HEK293T (cell line): Measurements from ENCODE around the gene OTUB2.
A peak's percentile ranks its signal among the peaks of the same experiment; 100 is the strongest.

Source experiments
- CTCF ChIA-PET: fragments of 350-600 bp; formaldehyde crosslinking; extraction: SDS; loops from one replicate; lab custom pipeline; 2021; ENCODE audit warnings: antibody characterized with exemption, inconsistent platforms; lab: Yijun Ruan, JAX
- POLR2A ChIA-PET: fragments of 350-600 bp; formaldehyde crosslinking; extraction: SDS; loops from one replicate; lab custom pipeline; 2020; ENCODE audit warnings: antibody characterized with exemption, inconsistent platforms; lab: Yijun Ruan, JAX
- DNase-seq: peaks from one replicate; pipeline ENCODE4 v3.0.0; 2012; ENCODE audit warnings: mixed read lengths; ENCODE audit errors: extremely low spot score
- ARNT ChIP-seq: fragments of 450-650 bp; IDR thresholded peaks from 2 replicates; pipeline ENCODE4 v1.6.1; 2017; ENCODE audit warnings: mild to moderate bottlenecking
- BHLHE40 ChIP-seq: fragments of 450-650 bp; IDR thresholded peaks from 2 replicates; pipeline ENCODE4 v1.6.1; 2016; ENCODE audit warnings: mild to moderate bottlenecking, moderate library complexity, borderline replicate concordance
- CTBP1 ChIP-seq: fragments of 450-650 bp; IDR thresholded peaks from 2 replicates; pipeline ENCODE4 v1.6.1; 2016; ENCODE audit warnings: borderline replicate concordance
- ELF4 ChIP-seq: fragments of 450-650 bp; IDR thresholded peaks from 2 replicates; pipeline ENCODE4 v1.6.1; 2017; ENCODE audit warnings: antibody characterized with exemption
- FOXA1 ChIP-seq: fragments of 450-650 bp; IDR thresholded peaks from 2 replicates; pipeline ENCODE4 v1.6.1; 2016; ENCODE audit warnings: mild to moderate bottlenecking
- FOXK2 ChIP-seq: fragments of 450-650 bp; IDR thresholded peaks from 2 replicates; pipeline ENCODE4 v1.6.1; 2016; ENCODE audit warnings: mild to moderate bottlenecking
- FOXM1 ChIP-seq: fragments of 450-650 bp; IDR thresholded peaks from 2 replicates; pipeline ENCODE4 v1.6.1; 2017; ENCODE audit warnings: mild to moderate bottlenecking, borderline replicate concordance
- HDGF ChIP-seq: fragments of 450-650 bp; IDR thresholded peaks from 2 replicates; pipeline ENCODE4 v1.6.1; 2017; ENCODE audit warnings: antibody characterized with exemption, borderline replicate concordance
- L3MBTL2 ChIP-seq: fragments of 450-650 bp; conservative IDR thresholded peaks from 2 replicates; pipeline ENCODE4 v1.6.1; 2016; ENCODE audit warnings: mild to moderate bottlenecking
- LEF1 ChIP-seq: fragments of 450-650 bp; IDR thresholded peaks from 2 replicates; pipeline ENCODE4 v1.6.1; 2017; ENCODE audit warnings: mild to moderate bottlenecking, borderline replicate concordance
- NFRKB ChIP-seq: fragments of 450-650 bp; IDR thresholded peaks from 2 replicates; pipeline ENCODE4 v1.6.1; 2016; ENCODE audit warnings: mild to moderate bottlenecking, moderate library complexity
- SP1 ChIP-seq: fragments of 450-650 bp; IDR thresholded peaks from 2 replicates; pipeline ENCODE4 v1.6.1; 2017
- SUZ12 ChIP-seq: fragments of 450-650 bp; IDR thresholded peaks from 2 replicates; pipeline ENCODE4 v1.6.1; 2016; ENCODE audit warnings: mild to moderate bottlenecking
- TARDBP ChIP-seq: fragments of 450-650 bp; IDR thresholded peaks from 2 replicates; pipeline ENCODE4 v1.6.1; 2016
- ZNF384 ChIP-seq: fragments of 450-650 bp; IDR thresholded peaks from 2 replicates; pipeline ENCODE4 v1.6.1; 2016
- TF ChIP-seq, protein P1 (sequence below): fragments of 450-650 bp; IDR thresholded peaks from 2 replicates; pipeline ENCODE4 v1.6.1; 2016

OTUB2 gene

GRCh38 chr14:94004015-94004414 is 22.1 kb upstream of the OTUB2 start:
- ChIA-PET CTCF (interaction anchor here (0.8 to 2.3 kb wide), 4 partner anchors 8 to 133 kb away, joined by 3 to 12 read pairs (median 6); no protein-coding TSS in a partner anchor), POLR2A (no interaction called here)
- TF ChIP-seq LEF1: no peak
- DNase-seq: no peak

GRCh38 chr14:94005324-94006073 is 20.6 kb upstream of the OTUB2 start:
- DNase-seq: peak; percentile 53
- POLR2A ChIA-PET: no interaction called here
- CTCF ChIA-PET: interaction anchor here (0.6 to 2.3 kb wide), 5 partner anchors 15 to 230 kb away, joined by 3 to 12 read pairs (median 3); partner anchors contain the start of gene OTUB2
- TF ChIP-seq L3MBTL2: no peak
- TF ChIP-seq, protein P1, sequence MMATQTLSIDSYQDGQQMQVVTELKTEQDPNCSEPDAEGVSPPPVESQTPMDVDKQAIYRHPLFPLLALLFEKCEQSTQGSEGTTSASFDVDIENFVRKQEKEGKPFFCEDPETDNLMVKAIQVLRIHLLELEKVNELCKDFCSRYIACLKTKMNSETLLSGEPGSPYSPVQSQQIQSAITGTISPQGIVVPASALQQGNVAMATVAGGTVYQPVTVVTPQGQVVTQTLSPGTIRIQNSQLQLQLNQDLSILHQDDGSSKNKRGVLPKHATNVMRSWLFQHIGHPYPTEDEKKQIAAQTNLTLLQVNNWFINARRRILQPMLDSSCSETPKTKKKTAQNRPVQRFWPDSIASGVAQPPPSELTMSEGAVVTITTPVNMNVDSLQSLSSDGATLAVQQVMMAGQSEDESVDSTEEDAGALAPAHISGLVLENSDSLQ: peak; percentile 83

- CTCF ChIA-PET: no interaction called here
- POLR2A ChIA-PET: no interaction called here
- TF ChIP-seq HDGF (no peak), L3MBTL2 (no peak), CTBP1 (no peak), SP1 (no peak), BHLHE40 (no peak), ARNT (no peak), NFRKB (no peak), ELF4 (no peak)
- no peak for DNase-seq
Measured at GRCh38 chr14:94008234-94008633, 17.9 kb upstream of the OTUB2 start.

GRCh38 chr14:94009767-94010166 is 16.4 kb upstream of the OTUB2 start:
- TF ChIP-seq SP1 (no peak), ELF4 (no peak), FOXK2 (no peak), BHLHE40 (no peak), TARDBP (no peak), ARNT (no peak), CTBP1 (no peak), NFRKB (no peak), FOXM1 (no peak), ZNF384 (no peak), SUZ12 (no peak)
- TF ChIP-seq, protein P1: no peak
- no peak for DNase-seq
- POLR2A ChIA-PET: no interaction called here
- CTCF ChIA-PET: no interaction called here

- CTCF ChIA-PET: no interaction called here
- POLR2A ChIA-PET: no interaction called here
- no peak for DNase-seq
- no peak for TF ChIP-seq SP1
- no peak for TF ChIP-seq ARNT
- no peak for TF ChIP-seq FOXA1
- TF ChIP-seq SUZ12: no peak
- TF ChIP-seq NFRKB: no peak
- TF ChIP-seq ZNF384: no peak
- TF ChIP-seq BHLHE40: no peak
- TF ChIP-seq FOXM1: no peak
- TF ChIP-seq TARDBP: no peak
- TF ChIP-seq ELF4: no peak
- no peak for TF ChIP-seq L3MBTL2
- TF ChIP-seq, protein P1: no peak
- no peak for TF ChIP-seq LEF1
- TF ChIP-seq HDGF: no peak
- TF ChIP-seq FOXK2: no peak
- no peak for TF ChIP-seq CTBP1
Measured at GRCh38 chr14:94010625-94011024, 15.5 kb upstream of the OTUB2 start.

DNA sequence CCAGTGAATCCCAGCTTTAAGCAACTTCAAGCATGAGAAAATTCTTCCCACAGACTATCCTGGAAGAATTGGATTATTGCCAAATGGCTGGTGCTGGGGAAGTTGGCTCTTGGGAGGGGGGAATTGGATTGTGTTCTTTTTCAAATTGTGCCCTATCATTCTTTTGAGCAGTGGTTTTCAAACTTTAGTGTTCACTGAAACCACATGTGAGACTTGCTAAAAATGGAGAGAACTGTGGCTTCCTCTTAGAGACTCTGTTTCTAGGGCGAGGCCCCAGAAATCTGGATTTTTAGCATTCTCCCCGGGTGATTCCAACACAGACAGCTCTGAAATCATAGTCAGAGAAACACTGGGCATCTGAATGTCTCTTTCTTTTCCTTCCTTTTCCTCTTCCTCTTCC is 14.3 kb upstream of the OTUB2 start:
- TF ChIP-seq FOXM1 (no peak), LEF1 (no peak), ARNT (no peak), NFRKB (no peak), HDGF (no peak), BHLHE40 (no peak), CTBP1 (no peak), SP1 (no peak), TARDBP (no peak), FOXA1 (no peak), FOXK2 (no peak), ELF4 (no peak), SUZ12 (no peak)
- TF ChIP-seq, protein P1: no peak
- POLR2A ChIA-PET: no interaction called here
- CTCF ChIA-PET: interaction anchor here (0.6 to 1.0 kb wide), 2 partner anchors 72 to 125 kb away, joined by 3 read pairs; no protein-coding TSS in a partner anchor
- DNase-seq: no peak
